Pancreas (tissue), 10 donors: Measurements from ENCODE around the gene FAM200B. TPM values are rescaled to one million over a fixed set of nuclear protein-coding genes. Genes with fewer than 3 reads are reported as not detected.

ENCODE experiments used
- ATAC-seq, 4 donors: fragments of 200-7000 bp; cut with Tn5 transposase; one replicate each; pipeline versions ENCODE4 v1.8.0 to v1.9.1; 2020; ENCODE audit warnings: mild to moderate bottlenecking in 4 of 4, moderate library complexity in 4 of 4
- DNase-seq, 6 donors: peaks; one replicate each; pipeline ENCODE4 v3.0.0-alpha.2; 2020
- FAIRE-seq: peaks from 2 replicates; lab custom pipeline; 2012; peaks lifted over from hg19 to GRCh38; lab: Jason Lieb, UNC
- H3K27ac ChIP-seq, 4 donors: fragments of 200-600 bp; sonication (generic); 1 replicate in 3 of 4; 2 replicates in 1 of 4; pipeline versions ENCODE4 v1.5.0 to v1.8.0; 2020
- H3K27me3 ChIP-seq, 4 donors: fragments of 200-600 bp; one replicate each; pipeline ENCODE4 v1.8.0; 2021
- H3K36me3 ChIP-seq, 3 donors: fragments of 200-600 bp; sonication (generic) in 1 of 3; one replicate each; pipeline versions ENCODE4 v1.5.0 to v1.8.0; 2020 to 2021
- H3K4me1 ChIP-seq, 3 donors: fragments of 200-600 bp; one replicate each; pipeline ENCODE4 v1.8.0; 2021
- H3K4me3 ChIP-seq, 4 donors: fragments of 200-600 bp; sonication (generic) in 2 of 4; one replicate each; pipeline versions ENCODE4 v1.5.0 to v1.8.0; 2020 to 2021
- H3K9me3 ChIP-seq, 4 donors: fragments of 200-600 bp; one replicate each; pipeline ENCODE4 v1.8.0; 2021
- WGBS, 2 donors: extraction: QIAGEN DNeasy Blood & Tissue Kit; methylation state at CpG; one replicate each; pipeline ENCODE4 v1.1.7; 2013; 5-methylcytosine and 5-hydroxymethylcytosine counted together
- intact Hi-C, 3 donors: fragments of 100-400 bp; cut with DNase I; formaldehyde crosslinking; loops; one replicate each; pipeline versions ENCODE4 v1.11.1 to v1.14.2; 2022
- polyA plus RNA-seq, 2 donors: library from polyadenylated mRNA; stranded (reverse); fragments of 200-250 nt; gene quantifications; one replicate each; pipeline ENCODE4 v1.2.3, GENCODE V29; 2013
- total RNA-seq, 6 donors: library from RNA; stranded (reverse); fragmentation: NEBNext Ultra II Directional in 4 of 6; extraction: Animal tissue kit (Norgen Biotek cat#: 25700) in 4 of 6; gene quantifications; one replicate each; pipeline versions ENCODE4 v1.2.1 to v1.2.4, GENCODE V29; 2021 to 2023
- TF ChIP-seq, protein P1 (sequence below), 4 donors: fragments of 200-600 bp; sonication (generic) in 3 of 4; IDR thresholded peaks; one replicate each; pipeline versions ENCODE4 v1.5.0 to v1.8.0; 2021; ENCODE audit warnings: antibody characterized with exemption in 4 of 4
- donor health status: healthy with polysubstance abuse.
- donor health status: DM: no; HTN: no; CAD: no; lungs with moderate emphysema.
- donor health status: DM: no; HTN: no; CAD: no.
- donor health status: control.
- donor health status: control.
- donor health status: Bipolar disorder and iron deficiency.
- donor health status: DM: yes; HTN: yes; CAD: no.
- donor health status: DM: no; HTN: no; CAD: no.
- donor health status: DM: no; HTN: no; CAD: no.
- donor health status: DM: yes; HTN: yes; CAD: no.

Gene FAM200B
- total and polyA plus RNA-seq, 8 donors: 8.6 to 36.0 (median 14.5) TPM

- no peak overlapping the region for H3K4me3 ChIP-seq
- no peaks in the 10 kb centered on the region for H3K36me3 ChIP-seq
- TF ChIP-seq, protein P1, sequence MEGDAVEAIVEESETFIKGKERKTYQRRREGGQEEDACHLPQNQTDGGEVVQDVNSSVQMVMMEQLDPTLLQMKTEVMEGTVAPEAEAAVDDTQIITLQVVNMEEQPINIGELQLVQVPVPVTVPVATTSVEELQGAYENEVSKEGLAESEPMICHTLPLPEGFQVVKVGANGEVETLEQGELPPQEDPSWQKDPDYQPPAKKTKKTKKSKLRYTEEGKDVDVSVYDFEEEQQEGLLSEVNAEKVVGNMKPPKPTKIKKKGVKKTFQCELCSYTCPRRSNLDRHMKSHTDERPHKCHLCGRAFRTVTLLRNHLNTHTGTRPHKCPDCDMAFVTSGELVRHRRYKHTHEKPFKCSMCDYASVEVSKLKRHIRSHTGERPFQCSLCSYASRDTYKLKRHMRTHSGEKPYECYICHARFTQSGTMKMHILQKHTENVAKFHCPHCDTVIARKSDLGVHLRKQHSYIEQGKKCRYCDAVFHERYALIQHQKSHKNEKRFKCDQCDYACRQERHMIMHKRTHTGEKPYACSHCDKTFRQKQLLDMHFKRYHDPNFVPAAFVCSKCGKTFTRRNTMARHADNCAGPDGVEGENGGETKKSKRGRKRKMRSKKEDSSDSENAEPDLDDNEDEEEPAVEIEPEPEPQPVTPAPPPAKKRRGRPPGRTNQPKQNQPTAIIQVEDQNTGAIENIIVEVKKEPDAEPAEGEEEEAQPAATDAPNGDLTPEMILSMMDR (IDR thresholded peaks at IDR 0.05): no peak
- no peak for FAIRE-seq
- no peak for DNase-seq
- intact Hi-C loops: no loop called here
- no peaks in the 10 kb centered on the region for H3K9me3 ChIP-seq
- no peak for ATAC-seq
- no peaks in the 10 kb centered on the region for H3K4me1 ChIP-seq
- H3K27me3 ChIP-seq: no peaks in the 10 kb centered on the region
- no peak overlapping the region for H3K27ac ChIP-seq
- WGBS, 2 donors: 61 to 62% methylated on average over 3 of the region's 3 CpGs
Measured at GRCh38 chr4:15717657-15718416, 36.2 kb downstream of the FAM200B start.

DNA sequence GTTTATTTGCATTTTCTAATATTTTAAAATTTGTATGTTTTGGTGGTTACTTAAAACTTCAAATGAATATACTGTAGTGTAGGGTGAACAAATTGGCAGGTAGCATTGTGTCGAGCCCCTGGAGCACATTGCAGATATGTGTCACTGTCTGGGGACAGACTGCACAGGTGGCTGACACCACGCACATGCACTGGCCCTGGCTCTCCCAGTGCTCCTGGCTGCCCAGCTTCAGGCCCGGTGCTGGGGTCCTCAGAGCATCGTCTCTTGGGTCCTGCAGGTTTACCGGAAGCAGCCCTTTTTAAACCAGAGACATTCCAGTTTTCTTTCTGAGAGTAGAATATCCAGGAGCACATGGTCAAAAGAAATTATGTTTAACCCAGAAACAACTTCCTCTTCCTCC is 36.8 kb downstream of the FAM200B start:
- FAIRE-seq (no peak), ATAC-seq (no peak), DNase-seq (no peak)
- TF ChIP-seq, protein P1 (IDR thresholded peaks at IDR 0.05): no peak
- Histone ChIP-seq H3K27ac (no peak overlapping the region), H3K4me1 (no peaks in the 10 kb centered on the region), H3K9me3 (no peaks in the 10 kb centered on the region), H3K4me3 (no peak overlapping the region), H3K36me3 (no peaks in the 10 kb centered on the region), H3K27me3 (no peaks in the 10 kb centered on the region)
- intact Hi-C loops: no loop called here
- WGBS, 2 donors: 72 to 77% methylated on average over 5 of the region's 5 CpGs

DNA sequence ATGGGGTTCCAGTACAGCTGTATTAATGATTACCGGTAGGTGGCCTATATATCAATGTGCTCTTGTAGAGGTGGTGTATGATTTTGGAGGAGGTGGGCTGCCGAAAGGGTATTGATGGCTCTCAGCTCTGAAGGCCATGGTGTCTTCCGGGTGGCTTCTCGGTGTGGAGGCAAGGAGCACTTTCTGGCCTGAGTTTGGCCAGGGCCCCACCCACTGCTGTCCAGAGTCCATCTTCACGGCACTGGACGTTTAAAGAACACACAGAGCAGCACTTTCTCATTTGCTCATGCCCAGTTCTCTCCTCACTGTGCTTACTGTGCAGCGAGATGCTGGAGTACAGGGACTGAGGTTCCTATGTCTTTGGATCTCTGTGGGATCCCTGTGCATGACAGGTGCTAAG is 37.3 kb downstream of the FAM200B start:
- TF ChIP-seq, protein P1 (IDR thresholded peaks at IDR 0.05): no peak
- Histone ChIP-seq H3K4me3 (no peak overlapping the region), H3K36me3 (no peaks in the 10 kb centered on the region), H3K4me1 (no peaks in the 10 kb centered on the region), H3K9me3 (no peaks in the 10 kb centered on the region), H3K27me3 (no peaks in the 10 kb centered on the region), H3K27ac (no peak overlapping the region)
- ATAC-seq (no peak), FAIRE-seq (no peak), DNase-seq (no peak)
- 76 to 84% methylated on average over 7 of the region's 7 CpGs for WGBS, 2 donors
- intact Hi-C loops: no loop called here

DNA sequence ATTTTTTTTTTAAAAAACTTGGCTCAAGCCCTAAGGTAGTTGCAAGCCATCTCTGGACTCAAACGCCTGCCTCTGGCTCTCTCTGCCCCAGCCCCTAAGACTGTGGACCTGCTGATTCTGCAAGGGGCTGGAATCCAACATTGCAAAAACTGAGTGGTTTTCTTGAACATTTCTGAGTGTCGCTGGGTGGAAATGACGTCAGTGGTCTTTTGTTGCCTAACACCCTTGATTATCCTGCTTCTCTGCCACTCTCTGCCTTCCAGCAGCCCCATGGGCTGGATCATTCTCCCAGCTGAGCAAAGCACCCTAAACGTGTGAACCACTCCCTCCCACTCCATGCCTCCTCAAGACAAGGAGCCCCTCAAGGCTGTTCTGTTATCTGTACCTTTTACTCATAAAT is 37.9 kb downstream of the FAM200B start:
- Histone ChIP-seq H3K27me3 (no peaks in the 10 kb centered on the region), H3K4me3 (no peak overlapping the region), H3K9me3 (no peaks in the 10 kb centered on the region), H3K4me1 (no peaks in the 10 kb centered on the region), H3K36me3 (no peaks in the 10 kb centered on the region), H3K27ac (no peak overlapping the region)
- TF ChIP-seq, protein P1 (IDR thresholded peaks at IDR 0.05): no peak
- intact Hi-C loops: no loop called here
- no peak for FAIRE-seq
- ATAC-seq: no peak
- 69 to 70% methylated on average over 4 of the region's 4 CpGs for WGBS, 2 donors
- no peak for DNase-seq

GRCh38 chr4:15720851-15721250 is 39.2 kb downstream of the FAM200B start:
- Histone ChIP-seq H3K27ac (no peak overlapping the region), H3K9me3 (no peaks in the 10 kb centered on the region), H3K27me3 (no peaks in the 10 kb centered on the region), H3K36me3 (no peaks in the 10 kb centered on the region), H3K4me3 (no peak overlapping the region), H3K4me1 (no peaks in the 10 kb centered on the region)
- intact Hi-C loops: no loop called here
- WGBS, 2 donors: 90 to 100% methylated on average over 2 of the region's 2 CpGs
- no peak for DNase-seq
- no peak for FAIRE-seq
- ATAC-seq: no peak
- TF ChIP-seq, protein P1 (IDR thresholded peaks at IDR 0.05): no peak
